Mononuclear cell (primary cell): Measurements from ENCODE around the gene NPTN. TPM values are rescaled to one million over a fixed set of nuclear protein-coding genes. Genes with fewer than 3 reads are reported as not detected.
"Not testable (repeated sequence)": the region's sequence is repeated elsewhere in the genome, so short reads cannot be mapped to it uniquely, and the experiment has no call there.

ENCODE experiments used
- H3K27me3 ChIP-seq: 2 replicates; pipeline ENCODE4 v1.6.0; 2011; ENCODE audit warnings: low read length, control low read depth; ENCODE audit not compliant: insufficient read depth
- H3K4me1 ChIP-seq: 2 replicates; pipeline ENCODE4 v1.5.1; 2011; ENCODE audit warnings: mild to moderate bottlenecking, low read length, control low read depth; ENCODE audit not compliant: insufficient read depth
- H3K4me3 ChIP-seq: 2 replicates; pipeline ENCODE4 v1.5.1; 2011; ENCODE audit warnings: mild to moderate bottlenecking, low read length, moderate library complexity
- H3K9me3 ChIP-seq: 2 replicates; pipeline ENCODE4 v1.5.1; 2011; ENCODE audit warnings: low read depth, mild to moderate bottlenecking, control low read depth, low read length
- total RNA-seq: library from RNA; depleted of rRNA; stranded (reverse); fragments of >200 nt; gene quantifications from one replicate; pipeline ENCODE4 v1.2.3, GENCODE V29; 2012

The NPTN gene
- total RNA-seq, 1 donor, result 40.4 TPM

- Histone ChIP-seq H3K4me1 (peaks cover 15% of the 10 kb centered on the region), H3K4me3 (no peak overlapping the region)
Measured at GRCh38 chr15:73650416-73651126, 17.4 kb upstream of the NPTN start.

GRCh38 chr15:73648014-73648295, 14.8 kb upstream of the NPTN start:
- no peaks in the 10 kb centered on the region for H3K9me3 ChIP-seq
- no peak overlapping the region for H3K4me3 ChIP-seq
- H3K27me3 ChIP-seq, result no peaks in the 10 kb centered on the region
- peaks cover 15% of the 10 kb centered on the region for H3K4me1 ChIP-seq

More at GRCh38 chr15:73650416-73651126, 17.4 kb upstream of the NPTN start:
- Histone ChIP-seq H3K27me3 (peaks cover 2% of the 10 kb centered on the region), H3K9me3 (no peaks in the 10 kb centered on the region)

- Histone ChIP-seq H3K4me3 (no peak overlapping the region), H3K4me1 (peaks cover 15% of the 10 kb centered on the region), H3K9me3 (no peaks in the 10 kb centered on the region), H3K27me3 (no peaks in the 10 kb centered on the region)
Measured at GRCh38 chr15:73647259-73648013, 14.2 kb upstream of the NPTN start.

- not testable (repeated sequence) for H3K4me3 ChIP-seq, H3K27me3 ChIP-seq, H3K4me1 ChIP-seq, H3K9me3 ChIP-seq
Measured at GRCh38 chr15:73639464-73639863, 6.3 kb upstream of the NPTN start.

GRCh38 chr15:73637527-73637926, 4.3 kb upstream of the NPTN start:
- Histone ChIP-seq H3K27me3 (peaks cover 7% of the 10 kb centered on the region), H3K4me3 (no peak overlapping the region), H3K9me3 (no peaks in the 10 kb centered on the region), H3K4me1 (peaks cover 13% of the 10 kb centered on the region)

GRCh38 chr15:73633991-73634495, 854 bp upstream of the NPTN start:
- no peaks in the 10 kb centered on the region for H3K9me3 ChIP-seq
- peaks cover 47% of the 10 kb centered on the region for H3K4me1 ChIP-seq
- H3K27me3 ChIP-seq, result peaks cover 3% of the 10 kb centered on the region
- H3K4me3 ChIP-seq, result no peak overlapping the region

GRCh38 chr15:73632670-73633058, 525 bp downstream of the NPTN start:
- peak overlapping the region; percentile 65 for H3K4me3 ChIP-seq
- peaks cover 2% of the 10 kb centered on the region for H3K27me3 ChIP-seq
- peaks cover 50% of the 10 kb centered on the region for H3K4me1 ChIP-seq
- no peaks in the 10 kb centered on the region for H3K9me3 ChIP-seq

GRCh38 chr15:73631915-73632669, 1.1 kb downstream of the NPTN start:
- Histone ChIP-seq H3K4me3 (peak overlapping the region; percentile 65), H3K27me3 (no peaks in the 10 kb centered on the region), H3K9me3 (no peaks in the 10 kb centered on the region), H3K4me1 (peaks cover 50% of the 10 kb centered on the region)

GRCh38 chr15:73630921-73631362, 2.2 kb downstream of the NPTN start:
- Histone ChIP-seq H3K27me3 (no peaks in the 10 kb centered on the region), H3K4me1 (peaks cover 47% of the 10 kb centered on the region), H3K9me3 (no peaks in the 10 kb centered on the region), H3K4me3 (no peak overlapping the region)

- Histone ChIP-seq H3K4me3 (no peak overlapping the region), H3K27me3 (no peaks in the 10 kb centered on the region), H3K9me3 (no peaks in the 10 kb centered on the region), H3K4me1 (peaks cover 47% of the 10 kb centered on the region)
Measured at GRCh38 chr15:73629798-73630429, 3.3 kb downstream of the NPTN start.

GRCh38 chr15:73628976-73629797, 4.0 kb downstream of the NPTN start:
- Histone ChIP-seq H3K4me3 (no peak overlapping the region), H3K27me3 (no peaks in the 10 kb centered on the region), H3K4me1 (peaks cover 44% of the 10 kb centered on the region), H3K9me3 (no peaks in the 10 kb centered on the region)

- Histone ChIP-seq H3K27me3 (no peaks in the 10 kb centered on the region), H3K4me1 (peaks cover 37% of the 10 kb centered on the region), H3K9me3 (no peaks in the 10 kb centered on the region), H3K4me3 (no peak overlapping the region)
Measured at GRCh38 chr15:73628102-73628501, 5.1 kb downstream of the NPTN start.

- Histone ChIP-seq H3K4me1 (peaks cover 23% of the 10 kb centered on the region), H3K27me3 (no peaks in the 10 kb centered on the region), H3K9me3 (no peaks in the 10 kb centered on the region), H3K4me3 (no peak overlapping the region)
Measured at GRCh38 chr15:73626072-73626471, 7.1 kb downstream of the NPTN start.

- H3K4me3 ChIP-seq, result no peak overlapping the region
- no peaks in the 10 kb centered on the region for H3K27me3 ChIP-seq
- H3K4me1 ChIP-seq, result peaks cover 8% of the 10 kb centered on the region
- no peaks in the 10 kb centered on the region for H3K9me3 ChIP-seq
Measured at GRCh38 chr15:73624530-73624929, 8.7 kb downstream of the NPTN start.
